GM19395 (cell line): Measurements from ENCODE around the gene MAPKAPK2.
"Not testable (repeated sequence)": the region's sequence is repeated elsewhere in the genome, so short reads cannot be mapped to it uniquely, and the experiment has no call there.

Source experiments
- ATAC-seq: cut with Tn5 transposase; IDR thresholded peaks from one replicate; pipeline ENCODE4 v1.9.1; 2021; ENCODE audit warnings: mild to moderate bottlenecking, moderate library complexity; ENCODE audit not compliant: unreplicated experiment

MAPKAPK2 gene

DNA sequence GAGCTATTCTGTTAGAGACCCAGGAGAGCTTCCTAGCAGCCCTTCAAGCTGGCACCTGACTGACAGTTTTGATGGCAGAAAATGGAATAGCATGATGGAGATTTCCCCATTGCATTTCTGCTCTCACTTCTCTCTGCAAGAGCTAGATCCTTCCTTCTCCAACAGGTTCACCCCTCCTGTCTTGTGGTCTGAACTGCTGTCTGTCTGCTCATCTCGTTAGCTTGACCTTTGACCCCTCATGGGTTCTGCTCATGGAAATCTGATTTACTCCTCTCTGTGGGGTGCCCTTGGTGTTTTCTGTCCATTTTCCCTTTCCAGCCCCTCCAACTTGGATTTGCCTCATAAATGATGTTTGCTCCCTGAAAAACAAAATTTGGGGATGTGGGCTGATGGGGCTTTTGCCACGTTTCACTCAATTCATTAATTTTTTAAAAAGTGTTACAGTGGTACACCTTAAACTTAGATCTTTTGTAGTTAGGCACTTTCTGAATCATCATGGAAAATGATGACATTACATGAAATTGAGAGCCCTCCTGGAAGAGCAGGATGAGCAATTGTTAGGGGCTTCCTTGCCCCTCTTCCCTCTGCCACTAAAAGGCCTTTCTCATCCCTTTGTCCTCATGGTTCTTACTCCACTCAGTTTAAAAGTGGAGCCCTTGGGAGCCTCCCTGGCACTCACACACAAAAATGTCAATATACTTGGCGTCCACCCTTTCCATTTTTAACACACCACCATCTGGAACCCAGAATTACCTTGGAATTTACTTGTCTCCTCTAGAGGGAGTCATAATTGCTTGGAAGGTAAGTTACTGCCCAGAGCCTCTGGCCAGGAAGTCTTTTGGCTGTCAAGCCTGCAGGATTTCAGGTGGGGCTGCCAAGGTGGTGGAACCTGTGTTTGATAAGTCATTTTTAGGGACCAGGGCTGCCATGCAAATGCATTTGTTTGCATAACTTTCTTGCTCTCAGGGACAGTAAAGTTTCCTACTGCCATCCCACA is 54.0 kb downstream of the MAPKAPK2 start:
- ATAC-seq, result peak; percentile 12

- ATAC-seq, result peak; percentile 85
These were observed 54.8 kb downstream of the MAPKAPK2 start for GRCh38 chr1:206739411-206740076.

DNA sequence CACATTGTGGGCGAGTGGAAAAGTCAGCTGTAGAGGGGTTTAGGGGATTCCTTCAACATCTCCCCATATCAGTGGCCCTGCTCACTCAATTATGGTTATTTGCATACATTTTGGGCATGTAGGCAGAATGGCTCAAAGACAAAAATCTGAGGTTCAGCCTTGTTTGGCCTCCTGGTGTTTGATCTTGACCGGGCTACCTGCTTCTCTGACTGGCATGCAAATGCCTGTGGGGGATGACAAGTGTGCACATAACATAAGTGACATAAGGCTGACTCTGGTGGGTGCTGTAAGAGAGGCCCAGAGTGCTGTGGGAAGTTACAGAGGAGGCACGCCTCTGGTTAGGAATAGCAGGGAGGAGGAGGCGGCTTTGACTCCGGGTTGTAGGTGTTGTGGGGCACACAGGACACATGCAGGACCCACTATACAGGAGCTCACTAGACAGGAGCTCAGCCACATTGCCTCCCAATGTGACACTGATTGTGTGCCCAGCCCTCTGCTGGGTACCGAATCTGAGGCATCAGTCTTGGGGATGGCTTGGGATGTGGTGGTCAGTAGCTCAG is 56.5 kb downstream of the MAPKAPK2 start:
- no peak for ATAC-seq

DNA sequence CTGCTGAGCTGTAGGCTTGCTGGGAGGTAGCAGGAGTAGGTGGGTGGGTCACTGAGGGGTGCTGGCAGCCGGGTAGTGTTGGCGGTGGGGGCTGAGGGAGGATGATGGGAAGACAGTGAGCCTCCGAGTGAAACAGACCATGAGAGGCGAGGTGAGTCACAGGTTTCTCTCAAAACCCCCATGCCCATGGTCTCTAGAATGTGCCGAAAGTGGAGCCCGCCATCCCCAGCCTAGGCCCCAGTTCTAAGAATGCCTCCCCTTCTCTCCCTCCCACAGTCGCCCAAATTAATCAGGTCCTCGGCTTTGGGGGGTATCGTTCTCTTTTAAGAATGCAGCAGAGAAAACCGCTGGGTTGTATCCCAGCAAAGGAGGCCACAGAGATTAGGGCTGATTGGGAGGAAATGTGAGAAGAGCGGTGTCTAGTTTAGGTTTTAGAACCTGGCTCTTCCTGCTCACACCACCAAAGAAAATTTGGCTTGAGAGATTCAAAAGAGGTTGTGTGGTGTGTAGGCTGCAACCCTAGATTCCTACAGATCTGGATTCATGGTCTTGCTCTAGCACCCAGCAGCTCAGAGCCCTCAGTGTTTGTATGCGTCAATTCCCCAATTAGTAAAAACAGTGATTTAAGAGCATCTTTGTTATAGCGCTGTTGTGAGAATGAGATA is 58.1 kb downstream of the MAPKAPK2 start:
- no peak for ATAC-seq

- no peak for ATAC-seq
These were observed 60.0 kb downstream of the MAPKAPK2 start for GRCh38 chr1:206744683-206745082.

DNA sequence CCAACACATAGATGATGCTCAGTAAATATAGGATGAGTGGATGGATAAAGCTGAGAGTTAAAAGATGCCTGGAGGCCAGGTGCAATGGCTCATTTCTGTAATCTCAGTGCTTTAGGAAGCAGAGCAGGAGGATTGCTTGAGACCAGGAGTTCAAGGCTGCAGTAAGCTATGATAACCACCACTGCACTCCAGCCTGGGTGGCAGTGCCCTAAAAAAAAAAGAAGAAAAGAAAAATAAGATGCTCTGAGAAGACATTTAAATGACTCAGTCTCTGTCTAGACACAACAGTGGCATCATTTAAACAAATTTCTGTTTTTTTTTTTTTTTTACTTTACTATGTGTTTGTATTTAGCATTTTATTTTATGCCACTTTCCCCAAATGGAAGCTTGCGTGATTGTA is 60.6 kb downstream of the MAPKAPK2 start:
- no peak for ATAC-seq

- ATAC-seq, result no peak
These were observed 63.8 kb downstream of the MAPKAPK2 start for GRCh38 chr1:206748348-206749030.

- ATAC-seq, result no peak
These were observed 67.2 kb downstream of the MAPKAPK2 start for GRCh38 chr1:206751891-206752290.

GRCh38 chr1:206752481-206752880 is 67.8 kb downstream of the MAPKAPK2 start:
- ATAC-seq, result no peak

GRCh38 chr1:206753141-206753540 is 68.4 kb downstream of the MAPKAPK2 start:
- no peak for ATAC-seq

DNA sequence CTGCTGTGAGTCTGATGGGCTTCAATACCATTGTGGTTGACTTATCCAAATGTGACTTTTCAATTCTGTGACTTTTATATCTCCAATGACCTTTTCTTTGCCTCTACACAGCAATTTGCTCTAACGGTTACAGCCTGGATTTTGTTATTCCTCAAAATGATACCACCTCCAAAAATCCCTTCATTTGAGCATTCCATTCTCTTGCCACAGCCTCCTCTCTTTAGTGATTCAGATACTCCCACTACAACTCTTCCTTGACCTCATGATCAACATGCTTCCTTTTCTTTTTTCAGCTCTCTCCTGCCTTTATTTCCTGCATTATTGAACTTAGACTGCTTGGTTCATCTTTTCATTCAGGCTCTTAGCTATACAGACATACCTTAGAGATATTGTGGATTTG is 69.3 kb downstream of the MAPKAPK2 start:
- ATAC-seq, result no peak

GRCh38 chr1:206757524-206758266 is 73.0 kb downstream of the MAPKAPK2 start:
- no peak for ATAC-seq

DNA sequence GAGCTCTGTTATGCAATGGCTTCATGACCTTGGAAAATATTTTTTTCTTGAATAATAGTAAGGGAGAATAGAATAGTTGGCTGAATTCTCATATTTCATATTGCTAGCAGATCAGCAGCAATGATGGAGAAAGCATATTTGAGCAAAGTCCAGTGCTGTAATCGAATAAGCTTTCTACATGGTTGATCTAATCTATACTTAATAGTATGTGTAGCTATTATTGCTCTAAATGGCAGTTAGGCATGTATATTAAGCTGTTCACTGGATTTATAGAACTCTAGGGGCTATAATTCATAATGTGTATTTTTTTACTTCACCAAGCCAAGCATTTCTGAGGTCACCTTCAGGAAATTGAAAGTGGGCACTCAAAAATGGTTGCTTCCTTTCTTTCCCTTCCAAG is 75.9 kb downstream of the MAPKAPK2 start:
- ATAC-seq, result no peak

- no peak for ATAC-seq
These were observed 76.6 kb downstream of the MAPKAPK2 start for GRCh38 chr1:206761159-206761768.

DNA sequence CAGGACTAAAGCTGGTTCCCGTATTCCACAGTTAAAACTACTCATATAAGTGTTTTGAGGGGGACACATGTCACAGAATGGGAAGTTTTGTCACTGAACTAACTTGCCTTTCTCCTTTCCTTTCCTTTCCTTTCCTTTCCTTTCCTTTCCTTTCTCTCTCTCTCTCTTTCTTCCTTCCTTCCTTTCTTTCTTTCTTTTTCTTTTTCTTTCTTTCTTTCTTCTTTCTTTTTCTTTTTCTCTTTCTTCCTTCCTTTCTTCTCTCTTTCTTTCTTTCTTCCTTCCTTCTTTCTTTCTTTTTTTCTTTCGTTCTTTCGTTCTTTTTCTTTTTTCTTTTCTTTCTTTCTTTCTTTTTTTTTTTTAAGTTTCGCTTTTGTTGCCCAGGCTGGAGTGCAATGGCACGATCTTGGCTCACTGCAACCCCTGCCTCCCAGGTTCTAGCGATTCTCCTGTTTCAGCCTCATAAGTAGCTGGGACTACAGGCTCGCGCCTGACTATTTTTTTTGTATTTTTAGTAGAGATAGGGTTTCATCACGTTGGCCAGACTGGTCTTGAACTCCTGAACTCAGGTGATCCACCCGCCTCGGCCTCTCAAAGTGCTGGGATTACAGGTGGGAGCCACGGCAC is 78.1 kb downstream of the MAPKAPK2 start:
- ATAC-seq, result not testable (repeated sequence)

- not testable (repeated sequence) for ATAC-seq
These were observed 81.1 kb downstream of the MAPKAPK2 start for GRCh38 chr1:206765771-206766170.

DNA sequence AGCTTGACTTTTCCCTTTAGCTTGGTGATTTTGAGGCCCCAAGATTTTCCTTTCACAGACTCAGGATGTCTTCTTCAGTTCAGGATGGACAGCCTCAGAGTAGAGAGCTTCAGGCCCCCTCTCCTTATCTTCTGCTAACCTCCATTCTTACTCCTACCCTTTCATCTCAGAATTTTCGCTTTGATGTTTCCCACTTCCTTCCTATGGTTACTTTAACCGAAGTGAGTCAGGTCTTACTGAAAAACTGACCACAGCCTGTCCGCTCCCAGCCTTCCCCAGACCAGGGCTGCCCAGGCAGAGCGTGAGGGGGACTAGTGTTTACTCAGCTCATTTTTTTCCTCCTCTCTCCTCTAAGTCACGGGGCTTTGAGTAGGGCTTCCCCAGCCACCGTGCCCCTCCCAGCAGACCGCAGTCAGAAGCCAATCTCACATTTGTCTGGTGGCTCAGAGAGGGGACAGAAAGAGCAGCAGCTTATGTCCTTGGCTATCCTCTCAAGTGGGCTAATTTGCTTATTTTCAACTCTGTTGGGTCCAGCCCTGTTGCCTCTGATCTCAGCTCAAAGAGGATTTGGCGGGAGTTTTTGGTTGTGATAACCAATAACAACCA is 81.6 kb downstream of the MAPKAPK2 start:
- ATAC-seq, result peak; percentile 46

DNA sequence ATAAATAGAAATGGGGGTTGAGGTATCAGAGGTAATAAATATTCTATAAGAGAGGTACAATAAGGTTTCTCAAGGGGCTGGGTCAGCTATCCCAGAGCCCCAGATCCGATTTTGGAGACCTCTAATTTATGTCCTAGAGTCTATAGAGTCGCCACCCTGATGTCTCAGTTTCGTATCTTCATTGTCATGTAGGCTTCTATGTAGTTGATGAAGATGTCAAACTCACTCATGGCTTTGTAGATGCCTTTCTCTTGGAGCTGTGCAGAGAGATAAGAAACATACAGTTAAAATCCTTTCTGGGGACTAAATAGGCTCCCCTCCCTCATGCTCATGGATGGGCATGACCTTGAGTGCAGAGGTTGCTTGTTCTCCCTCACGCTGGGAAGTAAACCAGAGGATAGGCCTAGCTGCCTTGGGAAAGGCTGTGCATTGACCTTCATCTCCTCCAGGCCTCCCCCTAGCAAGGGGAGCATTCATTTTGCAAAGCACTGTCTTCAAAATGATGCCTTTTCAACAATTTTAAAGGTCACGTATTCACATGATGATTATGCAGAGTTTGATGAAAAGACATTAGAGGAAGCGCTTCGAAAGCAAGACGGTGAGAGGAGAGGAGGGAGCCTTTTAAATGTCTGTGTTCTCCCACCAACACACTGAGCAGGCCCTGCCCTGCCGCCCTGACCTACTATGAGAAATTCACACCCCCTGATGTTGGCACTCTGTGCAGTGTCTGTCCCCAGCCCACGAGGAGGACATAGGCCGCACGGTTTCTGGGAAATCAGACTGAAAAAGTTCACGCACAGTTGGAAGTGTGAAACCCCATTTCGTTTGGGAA is 84.0 kb downstream of the MAPKAPK2 start:
- ATAC-seq, result no peak
